GM19467 (cell line): ENCODE measurements around the gene CELF5.
"Not testable (repeated sequence)": the region's sequence is repeated elsewhere in the genome, so short reads cannot be mapped to it uniquely, and the experiment has no call there.

Source experiments
- ATAC-seq: cut with Tn5 transposase; IDR thresholded peaks from one replicate; pipeline ENCODE4 v1.9.1; 2021; ENCODE audit warnings: mild to moderate bottlenecking, moderate library complexity; ENCODE audit not compliant: unreplicated experiment

CELF5 gene

GRCh38 chr19:3338541-3339181 lies 114.2 kb downstream of the CELF5 start:
- no peak for ATAC-seq

GRCh38 chr19:3340340-3340739 lies 115.9 kb downstream of the CELF5 start:
- ATAC-seq, result no peak

GRCh38 chr19:3342246-3342645 lies 117.8 kb downstream of the CELF5 start:
- no peak for ATAC-seq

GRCh38 chr19:3342962-3343361 lies 118.5 kb downstream of the CELF5 start:
- ATAC-seq, result not testable (repeated sequence)

- no peak for ATAC-seq
Measured at GRCh38 chr19:3343619-3344502, 119.4 kb downstream of the CELF5 start.

GRCh38 chr19:3344608-3345598 lies 120.4 kb downstream of the CELF5 start:
- no peak for ATAC-seq

GRCh38 chr19:3345850-3346460 lies 121.5 kb downstream of the CELF5 start:
- ATAC-seq, result no peak
